Mucosa of rectum (tissue), 2 donors: ENCODE data around the gene IL34.
A peak's percentile ranks its signal among the peaks of the same experiment; 100 is the strongest.

Experiments used
- H3K27ac ChIP-seq, 2 donors: one replicate each; pipeline ENCODE4 v1.7.0; 2013; ENCODE audit warnings: inconsistent platforms in 2 of 2, low read depth in 2 of 2, low read length in 2 of 2
- H3K27me3 ChIP-seq, 2 donors: one replicate each; pipeline ENCODE4 v1.7.0; 2013; ENCODE audit warnings: low read length in 2 of 2; ENCODE audit not compliant: control insufficient read depth in 2 of 2, insufficient read depth in 2 of 2
- H3K36me3 ChIP-seq, 2 donors: one replicate each; pipeline ENCODE4 v1.7.0; 2013; ENCODE audit warnings: low read length in 2 of 2; ENCODE audit not compliant: control insufficient read depth in 2 of 2, insufficient read depth in 2 of 2
- H3K4me1 ChIP-seq, 2 donors: one replicate each; pipeline ENCODE4 v1.7.0; 2013; ENCODE audit warnings: low read length in 2 of 2, mild to moderate bottlenecking in 1 of 2; ENCODE audit not compliant: control insufficient read depth in 2 of 2, insufficient read depth in 2 of 2
- H3K4me3 ChIP-seq, 2 donors: one replicate each; pipeline ENCODE4 v1.7.0; 2013; ENCODE audit warnings: low read length in 2 of 2
- H3K9ac ChIP-seq, 2 donors: one replicate each; pipeline ENCODE4 v1.7.0; 2013; ENCODE audit warnings: low read length in 2 of 2, low read depth in 1 of 2, mild to moderate bottlenecking in 1 of 2
- H3K9me3 ChIP-seq, 2 donors: one replicate each; pipeline ENCODE4 v1.7.0; 2013; ENCODE audit warnings: low read length in 2 of 2; ENCODE audit not compliant: control insufficient read depth in 2 of 2
- donor health status: healthy.
- donor health status: Normal muscosa, but diverticular disease.

IL34 gene

DNA sequence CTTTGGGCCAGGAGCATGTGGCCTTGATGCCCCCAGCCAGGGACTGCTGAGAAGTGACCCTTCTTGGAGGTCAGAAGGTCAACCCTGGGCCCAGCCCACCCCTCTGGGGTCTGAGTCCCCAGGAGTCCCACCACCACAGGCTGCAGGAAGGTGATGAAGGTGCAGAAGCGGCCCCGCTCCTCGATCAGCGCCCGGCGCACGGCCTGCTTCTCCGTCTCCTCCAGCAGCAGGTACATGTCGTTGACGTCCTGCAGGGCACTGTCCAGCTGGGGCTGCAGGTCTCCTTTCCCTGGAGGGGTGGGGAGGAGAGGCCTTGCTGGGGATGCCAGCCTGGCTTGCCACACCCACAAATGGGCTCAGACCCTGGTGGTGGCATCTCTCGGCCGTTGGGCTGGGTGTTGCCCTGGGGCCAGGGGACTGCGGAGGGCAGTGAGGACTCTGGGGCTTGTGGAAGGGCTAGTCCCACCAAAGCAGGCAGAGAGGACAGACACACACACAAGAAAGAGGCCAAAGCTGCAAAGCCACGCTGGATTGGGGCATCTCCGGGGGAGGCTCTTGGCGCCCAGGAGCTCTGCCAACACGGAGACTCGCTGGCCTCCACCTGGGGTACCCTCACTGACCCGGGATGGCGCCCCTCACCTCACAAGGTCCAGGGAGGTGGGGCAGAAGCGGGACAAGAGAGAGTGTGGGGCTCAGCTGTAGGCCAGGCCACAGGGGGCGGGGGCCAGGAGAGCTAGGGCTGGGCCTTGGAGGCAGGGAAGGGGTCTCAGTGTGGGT is 31.9 kb downstream of the IL34 start:
- H3K4me3 ChIP-seq, result no peak overlapping the region
- peaks cover 5 to 12% of the 10 kb centered on the region in 2 donors for H3K4me1 ChIP-seq
- peaks cover 5 to 17% of the 10 kb centered on the region in 2 donors for H3K36me3 ChIP-seq
- no peak overlapping the region for H3K9ac ChIP-seq
- H3K9me3 ChIP-seq, result no peaks in the 10 kb centered on the region
- H3K27ac ChIP-seq, result no peak overlapping the region
- no peaks in the 10 kb centered on the region for H3K27me3 ChIP-seq

- H3K27me3 ChIP-seq, result no peaks in the 10 kb centered on the region
- peaks cover 5 to 19% of the 10 kb centered on the region in 2 donors for H3K4me1 ChIP-seq
- no peak overlapping the region for H3K4me3 ChIP-seq
- H3K36me3 ChIP-seq, result peaks cover 5 to 17% of the 10 kb centered on the region in 2 donors
- no peak overlapping the region for H3K9ac ChIP-seq
- H3K9me3 ChIP-seq, result no peaks in the 10 kb centered on the region
- H3K27ac ChIP-seq, result no peak overlapping the region
These were observed 32.7 kb downstream of the IL34 start for GRCh38 chr16:70678898-70679670.

GRCh38 chr16:70679671-70680494 is 33.5 kb downstream of the IL34 start:
- H3K27ac ChIP-seq, result no peak overlapping the region
- H3K9ac ChIP-seq, result peak overlapping the region in 1 of 2 donors; percentile 38
- H3K4me3 ChIP-seq, result no peak overlapping the region
- peaks cover 5 to 19% of the 10 kb centered on the region in 2 donors for H3K4me1 ChIP-seq
- H3K27me3 ChIP-seq, result no peaks in the 10 kb centered on the region
- peaks cover 5 to 14% of the 10 kb centered on the region in 2 donors for H3K36me3 ChIP-seq
- no peaks in the 10 kb centered on the region for H3K9me3 ChIP-seq

GRCh38 chr16:70680495-70681381 is 34.4 kb downstream of the IL34 start:
- peak overlapping the region in 1 of 2 donors; percentile 33 for H3K9ac ChIP-seq
- peaks cover 5 to 19% of the 10 kb centered on the region in 2 donors for H3K4me1 ChIP-seq
- no peaks in the 10 kb centered on the region for H3K9me3 ChIP-seq
- no peaks in the 10 kb centered on the region for H3K27me3 ChIP-seq
- H3K4me3 ChIP-seq, result no peak overlapping the region
- H3K36me3 ChIP-seq, result peaks cover 5 to 14% of the 10 kb centered on the region in 2 donors
- no peak overlapping the region for H3K27ac ChIP-seq

DNA sequence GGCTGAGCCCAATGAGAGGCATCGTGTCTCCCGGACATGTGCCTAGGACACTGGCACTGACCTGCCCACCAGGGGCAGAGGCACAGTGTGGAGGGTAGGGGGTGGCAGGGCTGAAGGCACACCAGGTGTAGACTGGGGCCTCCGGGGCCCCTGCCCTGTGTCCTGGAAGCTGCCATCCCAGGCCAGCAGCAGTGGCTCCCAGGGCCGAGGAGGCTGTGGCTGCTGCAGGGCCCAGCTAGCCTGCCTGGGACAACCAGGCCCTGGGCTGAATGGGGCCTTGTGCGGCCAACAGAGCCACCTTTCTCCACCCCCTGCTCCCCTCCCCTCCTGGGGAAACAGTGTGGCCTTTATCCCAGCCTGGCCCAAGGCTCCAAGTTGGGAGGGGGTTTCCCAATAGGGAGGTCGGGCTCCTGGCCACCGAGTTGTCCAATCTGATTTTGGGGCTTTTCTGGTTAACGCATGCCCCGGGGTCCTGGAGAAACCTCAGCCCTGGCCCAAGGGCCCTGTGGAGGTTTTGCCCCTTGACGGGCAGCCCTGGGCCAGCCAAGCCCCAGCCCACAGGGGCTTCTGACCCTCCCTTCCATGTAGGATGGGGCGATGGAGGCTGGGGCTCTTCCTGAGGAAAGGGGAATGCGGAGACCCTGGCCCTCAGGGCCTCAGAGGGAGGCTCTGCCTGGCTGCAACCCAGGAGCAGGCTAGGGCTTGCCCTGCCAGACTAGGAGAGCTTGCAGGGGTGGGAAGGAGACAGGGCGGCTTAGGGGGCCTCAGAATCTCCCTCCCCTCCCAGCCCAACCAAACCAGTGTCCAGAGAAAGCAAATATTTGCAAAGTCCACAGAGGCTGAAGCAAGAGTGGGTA is 35.3 kb downstream of the IL34 start:
- peaks cover under 1 to 14% of the 10 kb centered on the region in 2 donors for H3K36me3 ChIP-seq
- H3K9me3 ChIP-seq, result no peaks in the 10 kb centered on the region
- peak overlapping the region in 1 of 2 donors; percentile 33 for H3K9ac ChIP-seq
- H3K4me1 ChIP-seq, result peaks cover 9 to 19% of the 10 kb centered on the region in 2 donors
- no peak overlapping the region for H3K4me3 ChIP-seq
- no peaks in the 10 kb centered on the region for H3K27me3 ChIP-seq
- peak overlapping the region in 1 of 2 donors; percentile 16 for H3K27ac ChIP-seq

GRCh38 chr16:70682239-70683145 is 36.1 kb downstream of the IL34 start:
- peak overlapping the region in 1 of 2 donors; percentile 16 for H3K27ac ChIP-seq
- H3K4me1 ChIP-seq, result peaks cover 13 to 23% of the 10 kb centered on the region in 2 donors
- no peak overlapping the region for H3K9ac ChIP-seq
- H3K36me3 ChIP-seq, result peaks cover 0 to 10% of the 10 kb centered on the region in 2 donors
- no peaks in the 10 kb centered on the region for H3K9me3 ChIP-seq
- H3K4me3 ChIP-seq, result no peak overlapping the region
- no peaks in the 10 kb centered on the region for H3K27me3 ChIP-seq

- Histone ChIP-seq H3K4me3 (peak overlapping the region in 1 of 2 donors; percentile 48), H3K9ac (no peak overlapping the region), H3K9me3 (no peaks in the 10 kb centered on the region), H3K36me3 (peaks cover 0 to 3% of the 10 kb centered on the region in 2 donors), H3K27ac (peak overlapping the region in 1 of 2 donors; percentile 61), H3K27me3 (no peaks in the 10 kb centered on the region), H3K4me1 (peaks cover 16 to 23% of the 10 kb centered on the region in 2 donors)
These were observed 37.0 kb downstream of the IL34 start for GRCh38 chr16:70683146-70683944.
